Hippocampal formation (tissue), 2 donors: ENCODE measurements around the gene SEPHS1.
A peak's percentile ranks its signal among the peaks of the same experiment; 100 is the strongest.

Experiments used
- DNase-seq, 2 donors: peaks; one replicate each; lab custom pipeline; 2025; lab: John Stamatoyannopoulos, UW

Gene SEPHS1

GRCh38 chr10:13328126-13328525 is 20.0 kb downstream of the SEPHS1 start:
- DNase-seq: no peak

- DNase-seq: no peak
Measured at GRCh38 chr10:13327534-13327933, 20.6 kb downstream of the SEPHS1 start.

- DNase-seq: no peak
Measured at GRCh38 chr10:13322615-13323148, 25.4 kb downstream of the SEPHS1 start.

- no peak for DNase-seq
Measured at GRCh38 chr10:13321576-13321975, 26.5 kb downstream of the SEPHS1 start.

- DNase-seq: no peak
Measured at GRCh38 chr10:13319166-13319565, 28.9 kb downstream of the SEPHS1 start.

GRCh38 chr10:13317474-13317873 is 30.6 kb downstream of the SEPHS1 start:
- DNase-seq: no peak

GRCh38 chr10:13316635-13317311 is 31.3 kb downstream of the SEPHS1 start:
- DNase-seq: no peak

GRCh38 chr10:13315361-13315760 is 32.7 kb downstream of the SEPHS1 start:
- no peak for DNase-seq

GRCh38 chr10:13311177-13311575 is 36.9 kb downstream of the SEPHS1 start:
- DNase-seq: no peak

- DNase-seq: no peak
Measured at GRCh38 chr10:13310518-13311176, 37.4 kb downstream of the SEPHS1 start.

- DNase-seq: no peak
Measured at GRCh38 chr10:13309792-13310191, 38.3 kb downstream of the SEPHS1 start.

- DNase-seq: no peak
Measured at GRCh38 chr10:13308096-13308495, 40.0 kb downstream of the SEPHS1 start.

- DNase-seq: no peak
Measured at GRCh38 chr10:13306103-13306502, 42.0 kb downstream of the SEPHS1 start.

GRCh38 chr10:13302821-13303555 is 45.1 kb downstream of the SEPHS1 start:
- no peak for DNase-seq

- peak; percentile 84 to 87 for DNase-seq
Measured at GRCh38 chr10:13299437-13300287, 48.4 kb downstream of the SEPHS1 start, which contains the start of gene PHYH. TSS of gene PHYH (minus strand) at chr10:13300064. CDS start at chr10:13300042, 22 bp downstream.

- no peak for DNase-seq
Measured at GRCh38 chr10:13298748-13299436, 49.2 kb downstream of the SEPHS1 start.

GRCh38 chr10:13296476-13296875 is 51.6 kb downstream of the SEPHS1 start:
- no peak for DNase-seq

- DNase-seq: no peak
Measured at GRCh38 chr10:13294784-13295183, 53.3 kb downstream of the SEPHS1 start.

GRCh38 chr10:13291821-13292773 is 56.0 kb downstream of the SEPHS1 start:
- DNase-seq: no peak

GRCh38 chr10:13291061-13291460 is 57.0 kb downstream of the SEPHS1 start:
- DNase-seq: no peak
